Esophagus muscularis mucosa (tissue), 3 donors: ENCODE results near the gene NLRP10.

ENCODE experiments used
- CTCF ChIP-seq, 3 experiments: fragments of 200-600 bp in 2 of 3; fragments of 450-650 bp in 1 of 3; sonication (generic) in 2 of 3; IDR thresholded peaks; one replicate each; pipeline ENCODE4 v1.5.1; 2017 to 2019; ENCODE audit warnings: antibody characterized with exemption in 3 of 3, mild to moderate bottlenecking in 2 of 3, moderate library complexity in 1 of 3
- EP300 ChIP-seq: sonication (generic); formaldehyde crosslinking; IDR thresholded peaks from one replicate; pipeline ENCODE4 v1.6.1; 2017; ENCODE audit warnings: antibody characterized with exemption

GRCh38 chr11:7924536-7924935 lies 40.7 kb downstream of the NLRP10 start:
- no peak for TF ChIP-seq EP300
- TF ChIP-seq CTCF (IDR thresholded peaks at IDR 0.05) = no peak
